DMS79 (cell line): ENCODE data around the gene CHMP6.

Experiments used
- DNase-seq: peaks from one replicate; lab custom pipeline; 2025; lab: John Stamatoyannopoulos, UW

CHMP6 gene

GRCh38 chr17:80956321-80957190 is 35.1 kb upstream of the CHMP6 start:
- no peak for DNase-seq

GRCh38 chr17:80957461-80957941 is 34.1 kb upstream of the CHMP6 start:
- no peak for DNase-seq

GRCh38 chr17:80959330-80960036 is 32.2 kb upstream of the CHMP6 start:
- DNase-seq, result no peak

GRCh38 chr17:80960037-80960796 is 31.4 kb upstream of the CHMP6 start:
- DNase-seq, result no peak

- no peak for DNase-seq
Measured at GRCh38 chr17:80960797-80961452, 30.7 kb upstream of the CHMP6 start.

GRCh38 chr17:80961541-80962330 is 29.9 kb upstream of the CHMP6 start:
- DNase-seq, result no peak

- DNase-seq, result no peak
Measured at GRCh38 chr17:80962356-80963329, 29.0 kb upstream of the CHMP6 start.

- DNase-seq, result no peak
Measured at GRCh38 chr17:80963812-80964543, 27.7 kb upstream of the CHMP6 start.

- no peak for DNase-seq
Measured at GRCh38 chr17:80964544-80964856, 27.1 kb upstream of the CHMP6 start.

GRCh38 chr17:80964859-80965580 is 26.6 kb upstream of the CHMP6 start:
- no peak for DNase-seq

GRCh38 chr17:80965606-80966005 is 26.0 kb upstream of the CHMP6 start:
- no peak for DNase-seq

- DNase-seq, result no peak
Measured at GRCh38 chr17:80967404-80967872, 24.2 kb upstream of the CHMP6 start.

- peak; percentile 28 for DNase-seq
Measured at GRCh38 chr17:80968602-80969029, 23.0 kb upstream of the CHMP6 start.

- no peak for DNase-seq
Measured at GRCh38 chr17:80969030-80969673, 22.5 kb upstream of the CHMP6 start.

GRCh38 chr17:80969674-80970043 is 22.0 kb upstream of the CHMP6 start:
- DNase-seq, result no peak

GRCh38 chr17:80970044-80970761 is 21.4 kb upstream of the CHMP6 start:
- no peak for DNase-seq
